8988T (cell line): ENCODE results near the gene FIP1L1.

ENCODE experiments used
- DNase-seq: peaks from one replicate; pipeline ENCODE4 v3.0.0; 2011

FIP1L1 gene

GRCh38 chr4:53477636-53478035 is 100.2 kb downstream of the FIP1L1 start:
- no peak for DNase-seq

DNA sequence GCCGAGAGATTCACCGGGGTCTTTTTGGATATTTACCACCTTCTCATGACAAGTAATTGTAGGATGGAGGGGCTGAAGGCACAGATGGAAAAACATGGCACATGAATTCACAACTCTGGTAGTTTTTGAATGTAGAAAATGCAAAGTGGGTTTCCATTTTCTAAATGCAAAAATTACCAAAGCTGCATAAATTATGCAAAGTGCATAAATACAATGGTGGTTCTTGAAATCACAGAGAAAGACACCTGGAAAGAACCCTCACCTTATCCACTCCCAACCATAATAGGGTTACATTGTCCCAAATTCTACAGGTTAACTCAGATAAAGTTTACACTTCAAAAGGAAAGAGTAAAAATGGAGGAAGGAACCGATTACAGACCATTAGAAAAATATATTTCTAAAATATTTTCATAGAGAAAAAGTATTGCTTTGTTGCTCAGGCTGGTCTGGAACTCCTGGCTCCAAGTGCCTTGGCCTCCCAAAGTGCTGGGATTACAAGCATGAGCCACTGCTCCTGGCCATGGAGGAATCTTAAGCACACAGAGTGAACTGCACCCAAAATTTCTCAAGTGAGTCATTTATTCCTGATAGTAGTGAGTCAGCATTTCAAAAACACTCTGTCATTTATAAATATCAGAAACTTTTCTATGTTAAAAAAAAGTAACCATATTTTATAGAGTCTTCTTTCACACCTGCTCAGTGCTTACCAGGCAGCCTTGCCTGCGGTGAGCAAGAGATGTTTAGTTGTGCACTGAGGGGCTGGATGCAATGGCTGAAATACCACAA is 101.4 kb downstream of the FIP1L1 start:
- DNase-seq, result no peak

GRCh38 chr4:53479736-53480525 is 102.5 kb downstream of the FIP1L1 start:
- no peak for DNase-seq

DNA sequence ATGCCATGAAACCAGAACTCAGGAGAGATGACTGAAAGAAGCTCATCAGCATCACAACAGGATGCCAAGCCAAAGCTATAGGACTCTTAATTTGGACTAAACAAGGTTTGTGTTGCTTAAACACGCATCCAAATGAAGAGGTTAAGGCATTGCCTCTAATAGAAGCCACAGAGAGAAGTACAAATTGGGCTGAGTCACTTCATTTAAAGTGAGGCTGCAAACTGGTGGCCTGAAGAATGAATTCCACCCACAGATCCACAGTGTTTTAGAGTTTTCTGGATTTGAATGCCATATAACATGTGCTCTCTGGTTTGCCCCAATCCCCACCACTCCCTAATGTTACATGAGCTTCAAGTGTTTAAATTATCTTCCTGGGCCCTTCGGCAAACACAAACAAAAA is 103.5 kb downstream of the FIP1L1 start:
- no peak for DNase-seq

DNA sequence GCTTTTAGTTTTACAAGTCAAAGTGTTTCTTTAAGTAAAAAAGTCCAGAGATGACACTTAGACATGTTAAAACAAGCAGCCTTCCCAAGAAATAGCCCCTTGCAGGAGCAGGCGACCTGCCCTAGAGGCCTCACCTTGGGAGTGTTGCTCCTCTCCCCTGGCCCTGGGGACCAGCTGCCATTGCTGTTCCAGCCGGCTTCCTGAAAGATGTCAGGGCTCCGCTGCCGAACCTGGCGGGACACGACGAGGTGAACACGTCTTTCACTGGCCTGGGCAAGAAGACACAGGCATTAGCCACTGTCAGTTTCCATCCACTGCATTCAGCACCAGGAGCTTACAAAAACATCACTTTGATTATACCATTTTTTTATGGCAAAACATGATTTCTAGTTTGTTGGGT is 104.1 kb downstream of the FIP1L1 start:
- DNase-seq, result no peak

DNA sequence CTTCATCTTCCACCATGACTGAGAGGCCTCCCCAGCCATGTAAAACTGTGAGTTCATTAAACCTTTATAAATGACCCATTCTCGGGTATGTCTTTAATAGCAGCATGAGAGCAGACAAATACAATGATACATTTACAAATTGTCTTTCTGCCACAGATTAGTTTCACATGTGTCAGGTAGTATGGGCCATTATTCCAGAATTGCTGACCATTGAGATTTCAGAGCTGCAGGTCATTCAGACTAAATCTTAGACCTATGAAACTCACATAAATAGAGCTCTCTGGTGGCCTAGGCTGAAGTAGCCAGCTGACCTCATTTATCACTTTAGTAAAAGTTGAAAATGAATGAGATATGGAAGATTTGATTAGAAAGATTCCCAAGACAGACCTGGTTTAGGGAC is 105.8 kb downstream of the FIP1L1 start:
- DNase-seq, result no peak

DNA sequence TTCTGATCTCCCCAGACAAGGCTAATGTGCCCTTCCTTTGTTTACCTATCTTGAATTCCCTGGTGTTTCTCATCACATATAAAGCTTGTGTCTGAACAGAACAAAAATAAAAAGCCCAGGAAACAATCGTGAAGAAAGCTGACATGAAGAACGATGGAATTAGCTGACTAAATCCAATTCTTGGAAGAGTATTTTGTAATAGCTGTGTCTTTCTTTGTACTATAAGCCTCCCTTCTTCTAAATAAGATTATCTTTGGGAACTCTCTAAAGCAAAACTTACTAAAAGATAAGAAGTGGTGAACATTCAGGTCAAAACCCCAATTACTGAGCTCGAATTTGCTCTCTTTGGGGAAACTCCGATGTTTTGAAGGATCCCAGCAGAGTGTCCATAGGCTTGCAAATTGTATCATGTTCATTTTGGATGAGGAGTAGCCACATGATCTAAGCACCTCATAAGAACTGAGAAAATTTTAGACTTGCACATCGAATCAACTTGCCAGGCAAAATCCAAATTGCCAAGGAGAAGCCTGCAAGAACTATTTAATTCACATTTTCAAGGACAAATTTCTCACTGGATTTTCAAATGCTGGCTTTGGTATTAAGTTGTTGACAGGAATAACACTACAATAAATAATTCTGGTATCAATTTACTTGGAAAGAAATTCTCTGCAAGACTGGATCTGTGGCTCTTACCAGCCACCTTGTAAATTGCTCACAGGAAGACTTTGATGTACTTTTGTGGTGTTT is 107.6 kb downstream of the FIP1L1 start:
- DNase-seq, result no peak

GRCh38 chr4:53485658-53486040 is 108.2 kb downstream of the FIP1L1 start:
- no peak for DNase-seq

GRCh38 chr4:53487766-53488165 is 110.3 kb downstream of the FIP1L1 start:
- no peak for DNase-seq

DNA sequence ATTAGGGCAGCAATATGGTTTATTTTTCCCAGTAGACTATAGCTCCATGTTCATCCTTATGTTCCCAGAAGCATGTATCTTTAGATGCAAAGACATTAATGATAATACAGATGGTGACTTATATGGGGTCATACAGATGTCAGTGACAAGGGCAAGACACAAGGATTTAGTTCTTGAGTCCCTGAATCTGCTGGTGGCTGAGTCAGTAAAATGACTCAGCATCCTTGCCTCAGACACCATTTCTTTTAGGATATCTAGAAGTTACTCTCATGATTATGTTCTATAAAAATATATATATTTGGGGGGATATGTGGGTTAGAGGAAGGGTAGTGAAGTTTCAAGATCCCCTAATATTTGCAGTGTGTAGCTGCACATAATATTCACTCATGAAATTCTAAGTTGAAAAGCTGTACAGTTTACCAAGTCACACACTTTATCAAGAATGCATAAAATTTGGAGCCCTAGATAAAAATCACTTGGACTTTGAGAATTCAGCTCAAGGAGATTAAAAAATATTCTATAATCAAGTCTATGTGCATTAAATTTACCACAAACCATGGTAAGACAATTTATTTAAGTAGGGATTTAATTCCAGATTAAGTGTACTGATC is 111.9 kb downstream of the FIP1L1 start:
- DNase-seq, result no peak

- DNase-seq, result no peak
Measured at GRCh38 chr4:53490161-53490956, 112.9 kb downstream of the FIP1L1 start.

DNA sequence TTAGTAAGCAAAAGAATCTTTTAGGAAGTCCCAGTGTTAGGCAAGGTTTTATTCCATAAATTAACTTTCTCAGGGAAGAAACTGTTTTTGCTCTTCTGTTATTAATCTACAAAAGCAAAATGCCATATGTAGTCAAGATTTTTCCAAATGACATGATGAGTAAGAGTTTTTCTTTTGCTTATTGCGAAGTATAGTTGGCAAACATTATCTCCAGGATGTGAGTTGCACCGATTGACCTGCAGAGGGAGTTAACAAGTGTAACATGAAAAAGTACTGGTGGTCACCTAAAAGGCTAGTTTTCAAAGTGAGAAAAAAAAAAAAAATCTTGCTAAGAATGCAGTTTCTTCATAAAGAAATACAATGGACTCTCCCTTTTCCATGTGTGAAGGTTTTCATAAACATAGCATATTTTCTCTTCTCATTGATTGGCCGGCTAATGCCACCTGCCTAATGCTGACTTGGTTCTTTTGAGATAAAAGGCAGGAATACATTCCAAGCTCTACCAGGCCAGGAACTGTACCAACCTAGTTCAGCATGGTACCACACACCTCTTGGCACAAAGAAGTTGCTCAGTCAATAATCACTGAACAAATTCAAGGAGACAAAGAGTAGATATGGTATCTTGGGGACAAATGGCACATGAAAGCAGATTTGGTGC is 113.7 kb downstream of the FIP1L1 start:
- DNase-seq, result no peak

- no peak for DNase-seq
Measured at GRCh38 chr4:53494851-53495250, 117.4 kb downstream of the FIP1L1 start.

DNA sequence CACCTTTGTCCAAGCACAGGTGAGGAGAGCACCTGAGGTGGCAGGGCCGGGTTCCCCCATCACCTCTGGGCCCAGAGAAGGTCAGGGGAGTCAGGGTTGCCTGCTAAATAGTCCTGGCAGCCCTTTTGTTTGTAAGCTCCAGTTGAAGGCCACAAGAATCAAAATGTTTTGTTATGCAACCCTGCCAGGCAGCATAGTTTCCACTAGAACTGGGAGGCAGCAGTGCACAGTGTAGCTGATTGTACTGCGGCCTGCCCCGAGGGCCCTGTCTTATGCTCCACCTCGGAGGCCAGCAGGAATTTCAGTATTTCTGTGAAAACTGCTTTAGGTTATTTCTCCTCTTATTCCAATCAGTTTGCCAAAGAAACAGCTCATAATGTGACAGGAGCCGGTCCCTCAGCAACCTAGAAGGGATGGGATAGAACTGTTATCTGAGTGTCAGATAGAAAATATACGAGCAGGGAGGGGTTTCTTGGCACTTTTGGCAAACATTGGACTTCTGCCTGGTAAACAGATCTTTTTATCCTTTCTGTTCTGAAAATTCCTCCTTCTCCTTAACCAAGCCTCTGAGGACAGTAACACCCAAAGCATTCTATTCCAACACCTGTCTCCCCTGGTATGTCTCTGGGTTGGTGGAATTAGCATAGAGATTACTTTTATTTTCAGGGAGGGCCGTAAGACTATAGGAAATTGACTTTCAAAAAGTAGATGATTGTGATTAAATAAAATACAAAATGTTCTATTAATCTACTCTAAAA is 120.2 kb downstream of the FIP1L1 start:
- DNase-seq, result no peak

GRCh38 chr4:53498706-53499105 is 121.3 kb downstream of the FIP1L1 start:
- no peak for DNase-seq

GRCh38 chr4:53499791-53500190 is 122.3 kb downstream of the FIP1L1 start:
- DNase-seq, result no peak

- no peak for DNase-seq
Measured at GRCh38 chr4:53500546-53500945, 123.1 kb downstream of the FIP1L1 start.

DNA sequence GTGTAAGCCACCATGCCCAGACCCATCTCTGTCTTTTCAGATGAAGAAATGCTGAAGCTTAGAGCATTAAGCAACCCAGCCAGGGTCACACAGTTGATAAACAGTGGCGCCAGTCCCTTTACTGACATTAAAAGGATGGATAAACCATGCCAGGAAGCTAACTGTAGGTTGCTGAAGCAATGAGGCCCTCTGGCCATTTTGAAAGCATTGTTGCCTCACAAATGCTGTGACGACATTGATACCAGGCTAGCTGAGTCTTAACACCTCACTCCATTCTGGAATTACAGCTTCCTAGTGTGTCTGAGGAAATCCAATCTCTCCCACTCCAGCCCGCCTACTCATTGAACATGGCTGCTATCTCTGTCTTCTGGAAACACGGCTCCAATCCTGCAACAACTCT is 124.1 kb downstream of the FIP1L1 start:
- no peak for DNase-seq

- DNase-seq, result no peak
Measured at GRCh38 chr4:53502094-53502493, 124.7 kb downstream of the FIP1L1 start.

GRCh38 chr4:53505947-53506346 is 128.5 kb downstream of the FIP1L1 start:
- DNase-seq, result no peak

DNA sequence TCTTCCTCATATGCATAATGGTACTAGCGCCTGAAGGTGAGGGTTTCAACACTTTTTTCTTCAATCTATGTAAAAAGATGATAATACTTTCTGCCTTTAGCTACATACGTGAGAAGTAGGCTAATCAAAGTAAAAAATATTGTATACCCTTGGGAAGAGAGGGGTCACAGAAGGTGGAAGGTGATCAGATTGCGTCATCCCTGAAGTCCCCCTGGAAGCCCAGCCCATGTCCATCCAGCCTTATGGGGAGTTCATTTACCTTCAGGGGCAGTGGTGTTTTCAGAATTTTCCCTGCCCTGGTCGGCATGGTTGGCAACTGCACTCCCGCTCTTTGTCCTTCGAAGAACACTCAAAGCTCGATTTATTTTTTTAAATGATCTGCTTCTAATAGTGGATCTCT is 129.6 kb downstream of the FIP1L1 start:
- no peak for DNase-seq
